Osteocyte (in vitro differentiated cells): ENCODE data around the gene LCN6. TPM values are rescaled to one million over a fixed set of nuclear protein-coding genes. Genes with fewer than 3 reads are reported as not detected.

Experiments used
- DNase-seq: peaks from one replicate; pipeline ENCODE4 v3.0.0; 2021; ENCODE audit warnings: mixed read lengths; ENCODE audit not compliant: unreplicated experiment; ENCODE audit errors: extremely low spot score
- H3K27ac Mint-ChIP-seq: one replicate; pipeline ENCODE4 v1.8.0; 2021; ENCODE audit warnings: mild to moderate bottlenecking, mixed read lengths; ENCODE audit not compliant: unreplicated experiment
- H3K27me3 Mint-ChIP-seq: one replicate; pipeline ENCODE4 v1.8.0; 2021; ENCODE audit warnings: mixed read lengths; ENCODE audit not compliant: unreplicated experiment
- H3K36me3 Mint-ChIP-seq: one replicate; pipeline ENCODE4 v1.8.0; 2021; ENCODE audit warnings: mixed read lengths; ENCODE audit not compliant: unreplicated experiment
- H3K4me1 Mint-ChIP-seq: one replicate; pipeline ENCODE4 v1.8.0; 2021; ENCODE audit warnings: mixed read lengths; ENCODE audit not compliant: unreplicated experiment
- H3K4me3 Mint-ChIP-seq: one replicate; pipeline ENCODE4 v1.8.0; 2021; ENCODE audit warnings: mild to moderate bottlenecking, moderate library complexity, mixed read lengths; ENCODE audit not compliant: unreplicated experiment
- H3K9me3 Mint-ChIP-seq: one replicate; pipeline ENCODE4 v1.8.0; 2021; ENCODE audit warnings: mixed read lengths; ENCODE audit not compliant: unreplicated experiment
- CTCF ChIP-seq: fragments of 200-600 bp; sonication (generic); IDR thresholded peaks from 2 replicates; pipeline ENCODE4 v1.5.0; 2021; ENCODE audit warnings: antibody characterized with exemption, mild to moderate bottlenecking, moderate library complexity
- total RNA-seq: library from RNA; stranded (reverse); gene quantifications from 2 replicates; pipeline ENCODE4 v1.2.1, GENCODE V29; 2021

Gene LCN6
- total RNA-seq, 1 donor from 2014 or later, result not detected

- Mint-ChIP-seq H3K4me1 (peaks cover 46% of the 10 kb centered on the region), H3K9me3 (no peaks in the 10 kb centered on the region), H3K27me3 (no peaks in the 10 kb centered on the region), H3K4me3 (no peak overlapping the region), H3K27ac (no peak overlapping the region), H3K36me3 (peaks cover 19% of the 10 kb centered on the region)
- TF ChIP-seq CTCF, result no peak
- DNase-seq, result no peak
Measured at GRCh38 chr9:136724772-136725171, 23.6 kb downstream of the LCN6 start.

GRCh38 chr9:136723989-136724388 lies 24.3 kb downstream of the LCN6 start:
- Mint-ChIP-seq H3K4me1 (peaks cover 40% of the 10 kb centered on the region), H3K27me3 (no peaks in the 10 kb centered on the region), H3K27ac (no peak overlapping the region), H3K4me3 (no peak overlapping the region), H3K9me3 (no peaks in the 10 kb centered on the region), H3K36me3 (peaks cover 19% of the 10 kb centered on the region)
- no peak for DNase-seq
- TF ChIP-seq CTCF, result no peak

- no peak for DNase-seq
- no peak overlapping the region for H3K4me3 Mint-ChIP-seq
- H3K9me3 Mint-ChIP-seq, result no peaks in the 10 kb centered on the region
- H3K4me1 Mint-ChIP-seq, result peaks cover 40% of the 10 kb centered on the region
- no peak for TF ChIP-seq CTCF
- H3K36me3 Mint-ChIP-seq, result peaks cover 19% of the 10 kb centered on the region
- H3K27ac Mint-ChIP-seq, result no peak overlapping the region
- H3K27me3 Mint-ChIP-seq, result no peaks in the 10 kb centered on the region
Measured at GRCh38 chr9:136723362-136723976, 24.9 kb downstream of the LCN6 start.

- H3K4me1 Mint-ChIP-seq, result peaks cover 40% of the 10 kb centered on the region
- DNase-seq, result no peak
- H3K9me3 Mint-ChIP-seq, result no peaks in the 10 kb centered on the region
- no peak overlapping the region for H3K27ac Mint-ChIP-seq
- H3K36me3 Mint-ChIP-seq, result peaks cover 19% of the 10 kb centered on the region
- TF ChIP-seq CTCF, result no peak
- no peaks in the 10 kb centered on the region for H3K27me3 Mint-ChIP-seq
- no peak overlapping the region for H3K4me3 Mint-ChIP-seq
Measured at GRCh38 chr9:136722969-136723356, 25.4 kb downstream of the LCN6 start.

GRCh38 chr9:136722093-136722968 lies 26.0 kb downstream of the LCN6 start:
- no peak for TF ChIP-seq CTCF
- no peak for DNase-seq
- Mint-ChIP-seq H3K36me3 (peaks cover 19% of the 10 kb centered on the region), H3K27ac (no peak overlapping the region), H3K9me3 (no peaks in the 10 kb centered on the region), H3K4me1 (peaks cover 37% of the 10 kb centered on the region), H3K27me3 (no peaks in the 10 kb centered on the region), H3K4me3 (no peak overlapping the region)
